K562 (cell line): Measurements from ENCODE around the gene PGAP2. TPM values are rescaled to one million over a fixed set of nuclear protein-coding genes. Genes with fewer than 3 reads are reported as not detected.

Experiments
- CREBBP ChIP-seq: IDR thresholded peaks from one replicate; pipeline ENCODE4 v1.6.1; 2012; ENCODE audit warnings: low read depth, mild to moderate bottlenecking, control low read depth, inconsistent platforms, low read length
- CSDE1 ChIP-seq, 2 experiments: fragments of 450-650 bp; IDR thresholded peaks; 2 replicates each; pipeline ENCODE4 v1.6.1; 2016; ENCODE audit warnings: mild to moderate bottlenecking in 1 of 2
- FOXK2 ChIP-seq, 2 experiments: fragments of 450-650 bp; IDR thresholded peaks in 1 of 2; conservative IDR thresholded peaks in 1 of 2; 2 replicates each; pipeline ENCODE4 v1.6.1; 2016; ENCODE audit warnings: low read depth in 2 of 2, mild to moderate bottlenecking in 1 of 2
- GATAD2B ChIP-seq: fragments of 450-650 bp; IDR thresholded peaks from 2 replicates; pipeline ENCODE4 v1.6.1; 2017; ENCODE audit warnings: mild to moderate bottlenecking, borderline replicate concordance
- GTF2F1 ChIP-seq: IDR thresholded peaks from 2 replicates; pipeline ENCODE4 v1.6.1; 2011; ENCODE audit warnings: low read depth, low read length, improper control_type of control experiment
- JUN ChIP-seq, 2 experiments: sonication (generic) in 1 of 2; formaldehyde crosslinking in 1 of 2; IDR thresholded peaks; 2 replicates each; pipeline versions ENCODE4 v1.6.1 to v1.8.0; 2012 to 2022; ENCODE audit warnings: borderline replicate concordance in 2 of 2, mild to moderate bottlenecking in 2 of 2, improper control_type of control experiment in 1 of 2, low read depth in 1 of 2, low read length in 1 of 2, missing genetic modification reagents in 1 of 2
- KAT8 ChIP-seq: fragments of 450-650 bp; IDR thresholded peaks from 2 replicates; pipeline ENCODE4 v1.6.1; 2016; ENCODE audit warnings: low read depth, mild to moderate bottlenecking
- MED1 ChIP-seq: sonication (generic); formaldehyde crosslinking; IDR thresholded peaks from 2 replicates; pipeline ENCODE4 v1.8.1; 2023; ENCODE audit warnings: missing genetic modification reagents, borderline replicate concordance
- MEIS2 ChIP-seq: fragments of 450-650 bp; IDR thresholded peaks from 2 replicates; pipeline ENCODE4 v1.6.1; 2014; ENCODE audit warnings: mild to moderate bottlenecking; ENCODE audit not compliant: partially characterized antibody
- NCOA4 ChIP-seq: fragments of 450-650 bp; IDR thresholded peaks from 2 replicates; pipeline ENCODE4 v1.6.1; 2018; ENCODE audit warnings: mild to moderate bottlenecking; ENCODE audit not compliant: partially characterized antibody
- NEUROD1 ChIP-seq: fragments of 150-350 bp; IDR thresholded peaks from 2 replicates; pipeline ENCODE4 v1.6.1; 2014; ENCODE audit warnings: borderline replicate concordance, low read length, low read depth; ENCODE audit not compliant: partially characterized antibody
- NFATC3 ChIP-seq: fragments of 450-650 bp; IDR thresholded peaks from 2 replicates; pipeline ENCODE4 v1.6.1; 2017; ENCODE audit warnings: mild to moderate bottlenecking
- PRPF4 ChIP-seq: fragments of 200-400 bp; formaldehyde crosslinking; IDR thresholded peaks from one replicate; pipeline ENCODE4 v1.6.1; 2017; ENCODE audit warnings: low read length, low read depth, mild to moderate bottlenecking; ENCODE audit not compliant: insufficient read depth, poor library complexity, severe bottlenecking
- TEAD1 ChIP-seq, 2 experiments: fragments of 450-650 bp in 1 of 2; sonication (generic) in 1 of 2; formaldehyde crosslinking; IDR thresholded peaks; 2 replicates each; pipeline versions ENCODE4 v1.4.0 to v1.8.0; 2020 to 2022; ENCODE audit warnings: mild to moderate bottlenecking in 2 of 2, missing genetic modification reagents in 1 of 2
- THRB ChIP-seq: fragments of 450-650 bp; formaldehyde crosslinking; conservative IDR thresholded peaks from 2 replicates; pipeline ENCODE4 v1.4.0; 2022; ENCODE audit warnings: mild to moderate bottlenecking, missing genetic modification characterization
- ZFP91 ChIP-seq: sonication (generic); formaldehyde crosslinking; IDR thresholded peaks from 2 replicates; pipeline ENCODE4 v1.8.0; 2022; ENCODE audit warnings: mild to moderate bottlenecking, missing genetic modification reagents
- ZNF282 ChIP-seq: sonication (generic); formaldehyde crosslinking; IDR thresholded peaks from 2 replicates; pipeline ENCODE4 v1.8.1; 2023; ENCODE audit warnings: missing genetic modification reagents
- ZNF639 ChIP-seq, 2 experiments: fragments of 200-800 bp in 1 of 2; sonication (Bioruptor generic) in 1 of 2; sonication (generic) in 1 of 2; formaldehyde crosslinking in 1 of 2; IDR thresholded peaks in 1 of 2; conservative IDR thresholded peaks in 1 of 2; 2 replicates each; pipeline versions ENCODE4 v1.5.0 to v1.6.1; 2016 to 2020; ENCODE audit warnings: missing compliant biosample characterization in 1 of 2, missing genetic modification characterization in 1 of 2, missing genetic modification reagents in 1 of 2
- ZNF717 ChIP-seq: fragments of 250-450 bp; sonication (Bioruptor Pico); IDR thresholded peaks from 2 replicates; pipeline ENCODE4 v1.5.0; 2021
- ZNF740 ChIP-seq, 3 experiments: fragments of 200-800 bp in 1 of 3; sonication (Bioruptor generic) in 1 of 3; sonication (generic) in 1 of 3; formaldehyde crosslinking in 1 of 3; IDR thresholded peaks; 2 replicates each; pipeline versions ENCODE4 v1.6.1 to v1.8.0; 2016 to 2022; ENCODE audit warnings: mild to moderate bottlenecking in 2 of 3, missing compliant biosample characterization in 2 of 3, missing genetic modification characterization in 2 of 3, missing genetic modification reagents in 1 of 3
- polyA plus RNA-seq, 8 experiments: library from polyadenylated mRNA; depleted of rRNA in 4 of 8; stranded (reverse) in 5 of 8; unstranded in 3 of 8; fragments of >200 nt; fragmentation: Nextera tagmentation in 2 of 8; fragmentation: Illumina TruSeq in 1 of 8; extraction: Ambion mirVana in 2 of 8; extraction: Trizol in 1 of 8; gene quantifications; 2 replicates each; pipeline versions ENCODE4 v1.2.1 to v1.2.3, GENCODE V29; 2011 to 2014; ENCODE audit warnings: inconsistent platforms in 1 of 8, missing spikeins in 1 of 8
- total RNA-seq, 7 experiments: library from RNA; depleted of rRNA in 6 of 7; stranded (reverse); fragments of >200 nt in 6 of 7; fragmentation: Illumina TruSeq in 2 of 7; extraction: Trizol in 2 of 7; gene quantifications; 2 replicates each; pipeline versions ENCODE4 v1.2.1 to v1.2.3, GENCODE V29; 2011 to 2021; ENCODE audit warnings: low replicate concordance in 1 of 7

PGAP2 gene
- total and polyA plus RNA-seq, 9 of the 15 experiments (the other 6 are each of a cell fraction or from before 2014, with no cell fraction given): 17.9 to 47.2 (median 33.7) TPM

- no peak for TF ChIP-seq ZFP91 (CRISPR knock-in tag)
- TF ChIP-seq ZNF282 (CRISPR knock-in tag): no peak
- TF ChIP-seq FOXK2 (conservative IDR thresholded peaks at IDR 0.05 in 1 of 2, IDR thresholded peaks at IDR 0.05 in 1 of 2; ENCODE audit: low read depth in 2 of 2): peak; percentile 54 to 62; a peak in 2 of 4 replicates
- TF ChIP-seq NFATC3: no peak
- TF ChIP-seq JUN (IDR thresholded peaks at IDR 0.05; ENCODE audit: borderline replicate concordance, low read depth, low read length): peak; percentile 4; the same call in 1 of the 2 replicates
- no peak for TF ChIP-seq JUN (CRISPR knock-in tag; IDR thresholded peaks at IDR 0.05; ENCODE audit: borderline replicate concordance)
- peak in 1 of 2 experiments; percentile 32; a peak in 2 of 4 replicates for TF ChIP-seq TEAD1 (CRISPR knock-in tag; IDR thresholded peaks at IDR 0.05)
- no peak for TF ChIP-seq NEUROD1
- TF ChIP-seq MED1 (CRISPR knock-in tag): no peak
- no peak for TF ChIP-seq THRB (CRISPR knock-in tag)
- no peak for TF ChIP-seq KAT8
- peak; percentile 15; the same call in 1 of the 2 replicates for TF ChIP-seq GATAD2B
- TF ChIP-seq ZNF639 (CRISPR knock-in tag; conservative IDR thresholded peaks at IDR 0.05 in 1 of 2, IDR thresholded peaks at IDR 0.05 in 1 of 2): no peak
- peak; percentile 79 for TF ChIP-seq MEIS2
- no peak for TF ChIP-seq CSDE1 (IDR thresholded peaks at IDR 0.05)
- no peak for TF ChIP-seq CREBBP
- no peak for TF ChIP-seq ZNF717
- no peak for TF ChIP-seq ZNF740 (CRISPR knock-in tag; IDR thresholded peaks at IDR 0.05)
- no peak for TF ChIP-seq ZNF740 (tag; IDR thresholded peaks at IDR 0.05)
- TF ChIP-seq PRPF4: no peak
- TF ChIP-seq NCOA4: no peak
- TF ChIP-seq GTF2F1: no peak
These were observed 59.1 kb downstream of the PGAP2 start (continued) for GRCh38 chr11:3867209-3868091.
